ENCODE results near the gene CNKSR2.

The CNKSR2 gene

GRCh38 chrX:21374163-21374993 is at the start of gene CNKSR2:
TSS of gene CNKSR2 (plus strand) at chrX:21374418. CDS start at chrX:21374898, 480 bp downstream.
- DNase-seq = peak in 48 of 56 donors; percentile 1 to 81 (median 33)

- no peak for DNase-seq
Observed at GRCh38 chrX:21354725-21355124, 19.5 kb upstream of the CNKSR2 start.

GRCh38 chrX:21355831-21356230 is 18.4 kb upstream of the CNKSR2 start:
- DNase-seq = no peak

- DNase-seq = no peak
Observed at GRCh38 chrX:21369613-21370012, 4.6 kb upstream of the CNKSR2 start.

GRCh38 chrX:21373001-21373400 is 1.2 kb upstream of the CNKSR2 start:
- DNase-seq = no peak

GRCh38 chrX:21373637-21374162 is 518 bp upstream of the CNKSR2 start:
- DNase-seq = peak in 5 of 56 donors; percentile 1 to 37 (median 21)

- DNase-seq = peak in 2 of 56 donors; percentile 0 to 2
Observed at GRCh38 chrX:21374994-21375707, 933 bp downstream of the CNKSR2 start.

- DNase-seq = no peak
Observed at GRCh38 chrX:21375708-21376009, 1.4 kb downstream of the CNKSR2 start.

GRCh38 chrX:21376636-21377035 is 2.4 kb downstream of the CNKSR2 start:
- no peak for DNase-seq

GRCh38 chrX:21379991-21380390 is 5.8 kb downstream of the CNKSR2 start:
- no peak for DNase-seq

- DNase-seq = no peak
Observed at GRCh38 chrX:21382715-21383114, 8.5 kb downstream of the CNKSR2 start.

GRCh38 chrX:21383546-21383945 is 9.3 kb downstream of the CNKSR2 start:
- DNase-seq = no peak

GRCh38 chrX:21384178-21384577 is 10.0 kb downstream of the CNKSR2 start:
- no peak for DNase-seq

- DNase-seq = no peak
Observed at GRCh38 chrX:21394792-21395191, 20.6 kb downstream of the CNKSR2 start.

- no peak for DNase-seq
Observed at GRCh38 chrX:21398426-21398825, 24.2 kb downstream of the CNKSR2 start.

- DNase-seq = no peak
Observed at GRCh38 chrX:21400408-21401121, 26.3 kb downstream of the CNKSR2 start.

GRCh38 chrX:21408307-21408706 is 34.1 kb downstream of the CNKSR2 start:
- DNase-seq = no peak

GRCh38 chrX:21408788-21409187 is 34.6 kb downstream of the CNKSR2 start:
- no peak for DNase-seq

GRCh38 chrX:21412029-21412428 is 37.8 kb downstream of the CNKSR2 start:
- DNase-seq = no peak

- DNase-seq = no peak
Observed at GRCh38 chrX:21412883-21413282, 38.7 kb downstream of the CNKSR2 start.

GRCh38 chrX:21427086-21427485 is 52.9 kb downstream of the CNKSR2 start:
- DNase-seq = no peak

GRCh38 chrX:21437036-21437435 is 62.8 kb downstream of the CNKSR2 start:
- no peak for DNase-seq

All from nucleus accumbens (tissue), 56 donors.